Hepatocyte (in vitro differentiated cells): ENCODE measurements around the gene MARCKSL1. TPM values are rescaled to one million over a fixed set of nuclear protein-coding genes. Genes with fewer than 3 reads are reported as not detected.

Experiments
- DNase-seq: peaks from one replicate; pipeline ENCODE4 v3.0.0-alpha.2; 2016; ENCODE audit warnings: low spot score
- H2AFZ ChIP-seq: fragments of 200-600 bp; sonication (generic); 2 replicates; pipeline ENCODE4 v1.6.0; 2016; ENCODE audit warnings: antibody characterized with exemption, mild to moderate bottlenecking
- H3K27ac ChIP-seq: fragments of 200-600 bp; sonication (generic); 2 replicates; pipeline ENCODE4 v1.5.1; 2016; ENCODE audit warnings: mild to moderate bottlenecking
- H3K27me3 ChIP-seq: fragments of 200-600 bp; sonication (generic); 2 replicates; pipeline ENCODE4 v1.6.1; 2016
- H3K36me3 ChIP-seq: fragments of 200-600 bp; sonication (generic); replicated peaks from 2 replicates; pipeline ENCODE4 v1.5.1; 2016; ENCODE audit warnings: low read depth; ENCODE audit not compliant: insufficient read depth
- H3K4me1 ChIP-seq: fragments of 200-600 bp; sonication (generic); 2 replicates; pipeline ENCODE4 v1.5.1; 2016; ENCODE audit warnings: mild to moderate bottlenecking, moderate library complexity; ENCODE audit not compliant: insufficient read depth
- H3K4me2 ChIP-seq: fragments of 200-600 bp; sonication (generic); 2 replicates; pipeline ENCODE4 v1.6.0; 2016
- H3K4me3 ChIP-seq: fragments of 200-600 bp; sonication (generic); 2 replicates; pipeline ENCODE4 v1.5.1; 2016; ENCODE audit warnings: mild to moderate bottlenecking
- H3K79me2 ChIP-seq: fragments of 200-600 bp; sonication (generic); 2 replicates; pipeline ENCODE4 v1.6.0; 2017; ENCODE audit warnings: mild to moderate bottlenecking
- H3K9me2 ChIP-seq: fragments of 200-600 bp; sonication (generic); replicated peaks from 2 replicates; pipeline ENCODE4 v1.6.0; 2017; ENCODE audit warnings: mild to moderate bottlenecking; ENCODE audit not compliant: insufficient read depth
- H3K9me3 ChIP-seq: fragments of 200-600 bp; sonication (generic); 2 replicates; pipeline ENCODE4 v1.5.1; 2016; ENCODE audit warnings: low read depth, mild to moderate bottlenecking
- H4K20me1 ChIP-seq: fragments of 200-600 bp; sonication (generic); 2 replicates; pipeline ENCODE4 v1.6.0; 2016; ENCODE audit warnings: mild to moderate bottlenecking; ENCODE audit not compliant: insufficient read depth, poor library complexity, severe bottlenecking
- EZH2 ChIP-seq: fragments of 200-600 bp; sonication (generic); IDR thresholded peaks from 2 replicates; pipeline ENCODE4 v1.6.1; 2016; ENCODE audit warnings: antibody characterized with exemption, mild to moderate bottlenecking, borderline replicate concordance
- EZH2phosphoT487 ChIP-seq: fragments of 200-600 bp; sonication (generic); IDR thresholded peaks from one replicate; pipeline ENCODE4 v1.6.1; 2018; ENCODE audit warnings: antibody characterized with exemption, mild to moderate bottlenecking, low read depth, moderate library complexity; ENCODE audit not compliant: unreplicated experiment, severe bottlenecking
- WGBS: methylation state at CpG from one replicate; pipeline ENCODE4 v1.1.6; 2016; ENCODE audit warnings: low lambda C conversion rate; ENCODE audit errors: missing lambda C conversion rate; 5-methylcytosine and 5-hydroxymethylcytosine counted together
- polyA plus RNA-seq: library from polyadenylated mRNA; unstranded; fragments of >200 nt; fragmentation: Nextera tagmentation; extraction: Ambion mirVana; gene quantifications from 2 replicates; pipeline ENCODE4 v1.2.1, GENCODE V29; 2016
- total RNA-seq: library from RNA; depleted of rRNA; stranded (reverse); fragments of >200 nt; gene quantifications from 2 replicates; pipeline ENCODE4 v1.2.3, GENCODE V29; 2014
- TF ChIP-seq, protein P1 (sequence below): fragments of 200-600 bp; sonication (generic); IDR thresholded peaks from 2 replicates; pipeline ENCODE4 v1.5.1; 2016; ENCODE audit warnings: antibody characterized with exemption, mild to moderate bottlenecking; ENCODE audit not compliant: poor library complexity

The MARCKSL1 gene, protein sequence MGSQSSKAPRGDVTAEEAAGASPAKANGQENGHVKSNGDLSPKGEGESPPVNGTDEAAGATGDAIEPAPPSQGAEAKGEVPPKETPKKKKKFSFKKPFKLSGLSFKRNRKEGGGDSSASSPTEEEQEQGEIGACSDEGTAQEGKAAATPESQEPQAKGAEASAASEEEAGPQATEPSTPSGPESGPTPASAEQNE
- total RNA-seq (143 and 149 TPM in 2 replicates), polyA plus RNA-seq (346 and 358 TPM in 2 replicates)

DNA sequence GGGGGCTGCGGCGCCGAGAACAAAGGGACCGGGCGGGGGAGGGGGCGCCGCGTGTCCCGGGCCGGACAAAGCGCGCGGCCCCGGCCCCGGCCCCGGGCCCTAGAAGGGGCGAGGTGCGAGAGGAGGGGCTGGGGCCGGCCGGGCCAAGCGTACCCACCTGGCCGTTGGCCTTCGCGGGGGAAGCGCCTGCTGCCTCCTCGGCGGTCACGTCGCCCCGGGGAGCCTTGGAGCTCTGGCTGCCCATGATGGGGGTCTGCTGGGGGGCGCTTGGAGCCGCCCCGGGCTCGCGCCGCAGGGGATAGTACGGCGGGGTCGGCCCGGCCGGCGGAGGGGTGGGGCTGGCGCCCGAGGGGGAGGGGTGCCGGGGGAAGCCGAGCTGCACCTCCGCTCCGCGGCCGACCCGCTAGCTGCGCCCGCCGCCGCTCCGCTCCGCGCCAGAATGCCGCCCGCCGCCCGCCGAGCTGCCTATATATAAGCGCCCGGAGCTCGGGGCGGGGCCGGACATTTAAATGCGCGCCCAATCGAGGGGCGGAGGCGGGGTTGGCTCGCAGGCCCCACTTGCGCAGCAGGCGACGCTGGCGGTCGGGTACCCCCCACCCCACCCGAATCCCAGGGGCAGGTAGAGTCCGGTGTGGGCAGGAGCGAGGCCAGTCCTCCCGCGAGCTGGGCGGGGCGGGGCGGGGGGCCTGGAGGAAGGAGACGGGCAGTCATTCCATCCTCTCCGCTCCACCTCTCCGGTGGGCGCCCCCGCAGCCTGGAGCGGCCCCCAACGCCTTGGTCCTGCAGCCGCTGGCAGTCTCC lies at the start of gene MARCKSL1:
Gene MARCKSL1, minus strand, starts transcription at position 444 of the 801 bp plus-strand sequence. Its CDS starts 200 bp downstream, at position 244.
- Histone ChIP-seq H3K36me3 (no peaks in the 10 kb centered on the region), H3K4me2 (peak within 1 kb of the TSS; percentile 94), H3K9me2 (no peaks in the 10 kb centered on the region), H3K27me3 (no peaks in the 10 kb centered on the region), H3K4me3 (peak within 1 kb of the TSS; percentile 98), H3K27ac (peak within 1 kb of the TSS; percentile 88), H3K4me1 (peaks cover 8% of the 10 kb centered on the region), H3K9me3 (no peaks in the 10 kb centered on the region), H3K79me2 (peaks cover 34% of the 10 kb centered on the region), H2AFZ (peak within 1 kb of the TSS; percentile 16), H4K20me1 (peaks cover 18% of the 10 kb centered on the region)
- 2% methylated on average over 31 of the region's 95 CpGs for WGBS
- no peak for TF ChIP-seq EZH2phosphoT487
- no peak for TF ChIP-seq EZH2
- TF ChIP-seq, protein P1, sequence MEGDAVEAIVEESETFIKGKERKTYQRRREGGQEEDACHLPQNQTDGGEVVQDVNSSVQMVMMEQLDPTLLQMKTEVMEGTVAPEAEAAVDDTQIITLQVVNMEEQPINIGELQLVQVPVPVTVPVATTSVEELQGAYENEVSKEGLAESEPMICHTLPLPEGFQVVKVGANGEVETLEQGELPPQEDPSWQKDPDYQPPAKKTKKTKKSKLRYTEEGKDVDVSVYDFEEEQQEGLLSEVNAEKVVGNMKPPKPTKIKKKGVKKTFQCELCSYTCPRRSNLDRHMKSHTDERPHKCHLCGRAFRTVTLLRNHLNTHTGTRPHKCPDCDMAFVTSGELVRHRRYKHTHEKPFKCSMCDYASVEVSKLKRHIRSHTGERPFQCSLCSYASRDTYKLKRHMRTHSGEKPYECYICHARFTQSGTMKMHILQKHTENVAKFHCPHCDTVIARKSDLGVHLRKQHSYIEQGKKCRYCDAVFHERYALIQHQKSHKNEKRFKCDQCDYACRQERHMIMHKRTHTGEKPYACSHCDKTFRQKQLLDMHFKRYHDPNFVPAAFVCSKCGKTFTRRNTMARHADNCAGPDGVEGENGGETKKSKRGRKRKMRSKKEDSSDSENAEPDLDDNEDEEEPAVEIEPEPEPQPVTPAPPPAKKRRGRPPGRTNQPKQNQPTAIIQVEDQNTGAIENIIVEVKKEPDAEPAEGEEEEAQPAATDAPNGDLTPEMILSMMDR, result no peak
- DNase-seq, result peak; percentile 89

DNA sequence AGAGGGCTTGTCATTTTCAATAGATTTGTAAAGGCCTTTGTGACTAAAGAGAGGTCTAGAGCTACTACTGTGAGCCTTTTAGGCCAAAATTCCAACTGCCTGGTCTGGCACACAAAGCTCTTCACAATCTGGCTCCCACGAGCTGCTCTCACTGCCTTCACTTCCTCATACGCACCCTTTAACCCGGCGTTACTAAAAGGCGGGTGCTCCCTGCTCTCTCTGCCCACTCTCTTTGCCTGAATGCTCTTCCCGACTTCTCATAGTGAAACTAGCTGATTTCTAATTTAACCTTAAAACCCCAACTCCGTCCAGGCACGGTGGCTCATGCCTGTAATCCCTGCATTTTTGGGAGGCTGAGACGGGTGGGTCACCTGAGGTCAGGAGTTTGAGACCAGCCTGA lies 44.0 kb upstream of the MARCKSL1 start:
- H3K4me3 ChIP-seq, result no peak overlapping the region
- no peaks in the 10 kb centered on the region for H3K27me3 ChIP-seq
- H3K4me2 ChIP-seq, result no peak overlapping the region
- H3K4me1 ChIP-seq, result no peaks in the 10 kb centered on the region
- no peak overlapping the region for H2AFZ ChIP-seq
- H3K9me2 ChIP-seq, result no peaks in the 10 kb centered on the region
- WGBS, result 97% methylated on average over 9 of the region's 9 CpGs
- no peaks in the 10 kb centered on the region for H3K36me3 ChIP-seq
- H3K27ac ChIP-seq, result no peak overlapping the region
- no peak for DNase-seq
- H3K79me2 ChIP-seq, result peaks cover 2% of the 10 kb centered on the region
- TF ChIP-seq EZH2 (no peak), EZH2phosphoT487 (no peak)
- TF ChIP-seq, protein P1, result no peak
- no peaks in the 10 kb centered on the region for H3K9me3 ChIP-seq
- H4K20me1 ChIP-seq, result no peaks in the 10 kb centered on the region

DNA sequence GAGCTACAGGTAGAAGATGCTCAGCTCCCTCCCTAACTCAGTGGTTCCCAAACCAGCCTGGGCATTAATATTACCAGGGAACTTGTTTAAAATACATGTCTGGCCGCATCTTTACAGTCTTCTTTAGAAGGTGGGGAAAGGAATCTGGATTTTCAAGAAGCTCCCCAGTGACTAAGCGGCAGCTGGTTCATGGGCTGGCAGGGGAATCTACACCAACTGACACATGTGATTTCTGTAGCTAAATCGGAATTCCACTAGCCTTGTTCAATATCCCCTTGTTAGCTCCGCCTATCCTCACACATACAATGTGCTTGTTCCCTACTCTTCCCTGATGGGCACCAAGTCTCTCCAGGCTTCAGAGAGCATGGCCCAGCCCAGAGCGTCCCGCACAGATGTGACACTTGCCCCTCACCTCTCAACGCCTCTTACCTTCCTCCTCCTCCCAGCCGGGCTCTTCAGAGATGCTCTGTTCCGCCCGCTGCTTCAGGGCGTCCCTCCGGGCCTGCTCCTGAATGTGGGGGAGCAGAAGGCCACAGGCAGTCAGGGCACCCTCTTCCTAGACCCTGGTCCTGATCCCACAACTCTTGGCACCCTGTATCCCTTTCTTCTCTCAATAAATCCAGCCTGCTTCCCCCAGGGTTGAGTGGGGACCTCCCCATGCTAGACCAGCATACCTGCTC lies 41.6 kb upstream of the MARCKSL1 start:
- DNase-seq, result no peak
- TF ChIP-seq EZH2phosphoT487 (no peak), EZH2 (no peak)
- TF ChIP-seq, protein P1, result no peak
- Histone ChIP-seq H3K27me3 (no peaks in the 10 kb centered on the region), H3K79me2 (no peaks in the 10 kb centered on the region), H2AFZ (no peak overlapping the region), H3K9me2 (no peaks in the 10 kb centered on the region), H3K4me3 (no peak overlapping the region), H4K20me1 (no peaks in the 10 kb centered on the region), H3K4me1 (no peaks in the 10 kb centered on the region), H3K9me3 (no peaks in the 10 kb centered on the region), H3K36me3 (no peaks in the 10 kb centered on the region), H3K4me2 (no peak overlapping the region), H3K27ac (no peak overlapping the region)
- 97% methylated on average over 12 of the region's 12 CpGs for WGBS
